Measurements from ENCODE around the gene N4BP2L1.

N4BP2L1 gene

DNA sequence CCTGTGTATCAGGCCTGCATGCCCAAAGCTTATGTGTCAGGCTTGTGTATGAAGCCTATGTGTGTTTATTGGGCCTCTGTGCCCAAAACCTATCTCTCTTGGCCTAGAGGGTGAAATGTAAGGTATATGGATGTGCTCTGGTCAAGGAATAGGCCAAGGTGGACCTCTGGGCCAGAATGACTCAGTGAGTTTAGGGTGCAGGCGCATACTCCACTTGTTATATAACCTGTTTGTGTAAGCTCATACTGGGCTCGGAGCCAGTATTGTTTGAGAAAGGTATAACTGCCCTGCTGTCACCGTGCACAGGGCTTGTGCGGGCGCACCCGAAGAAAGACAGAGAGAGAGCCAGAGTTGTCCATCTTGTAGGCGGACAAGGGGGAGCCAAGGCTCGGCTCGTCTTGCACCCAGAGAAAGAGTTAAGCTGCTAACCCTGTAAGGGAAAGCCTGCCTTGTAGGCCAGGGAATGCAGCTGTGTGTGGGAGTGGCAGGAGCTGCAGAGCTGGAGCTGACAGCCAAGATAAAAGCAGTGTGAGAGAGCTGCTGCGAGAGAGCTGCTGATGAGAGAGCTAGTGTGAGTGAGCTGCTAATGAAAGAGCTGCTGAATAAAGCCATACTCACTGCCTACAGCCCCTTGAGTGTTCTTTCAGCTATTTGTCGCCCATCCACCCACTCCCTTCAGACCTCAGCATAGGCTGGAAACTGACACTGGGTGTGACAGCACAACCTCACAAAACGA lies 43.4 kb upstream of the N4BP2L1 start:
- H2AFZ ChIP-seq (ENCODE audit: low read length), result no peak overlapping the region
- no peaks in the 10 kb centered on the region for H3K27me3 ChIP-seq (replicated peaks; ENCODE audit: insufficient read depth, low read length)
- H3K27ac ChIP-seq (ENCODE audit: low read length), result peak overlapping the region; percentile 100
- peak overlapping the region; percentile 85 for H3K9ac ChIP-seq (ENCODE audit: low read length)
- no peak for TF ChIP-seq EZH2phosphoT487 (IDR thresholded peaks at IDR 0.05; ENCODE audit: low read length)
- TF ChIP-seq, protein P1, sequence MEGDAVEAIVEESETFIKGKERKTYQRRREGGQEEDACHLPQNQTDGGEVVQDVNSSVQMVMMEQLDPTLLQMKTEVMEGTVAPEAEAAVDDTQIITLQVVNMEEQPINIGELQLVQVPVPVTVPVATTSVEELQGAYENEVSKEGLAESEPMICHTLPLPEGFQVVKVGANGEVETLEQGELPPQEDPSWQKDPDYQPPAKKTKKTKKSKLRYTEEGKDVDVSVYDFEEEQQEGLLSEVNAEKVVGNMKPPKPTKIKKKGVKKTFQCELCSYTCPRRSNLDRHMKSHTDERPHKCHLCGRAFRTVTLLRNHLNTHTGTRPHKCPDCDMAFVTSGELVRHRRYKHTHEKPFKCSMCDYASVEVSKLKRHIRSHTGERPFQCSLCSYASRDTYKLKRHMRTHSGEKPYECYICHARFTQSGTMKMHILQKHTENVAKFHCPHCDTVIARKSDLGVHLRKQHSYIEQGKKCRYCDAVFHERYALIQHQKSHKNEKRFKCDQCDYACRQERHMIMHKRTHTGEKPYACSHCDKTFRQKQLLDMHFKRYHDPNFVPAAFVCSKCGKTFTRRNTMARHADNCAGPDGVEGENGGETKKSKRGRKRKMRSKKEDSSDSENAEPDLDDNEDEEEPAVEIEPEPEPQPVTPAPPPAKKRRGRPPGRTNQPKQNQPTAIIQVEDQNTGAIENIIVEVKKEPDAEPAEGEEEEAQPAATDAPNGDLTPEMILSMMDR (IDR thresholded peaks at IDR 0.05; ENCODE audit: low read length), result no peak
- TF ChIP-seq EZH2 (optimal IDR thresholded peaks at IDR 0.05; ENCODE audit: low read depth, low read length), result no peak
- no peaks in the 10 kb centered on the region for H3K79me2 ChIP-seq (ENCODE audit: low read length)
- no peaks in the 10 kb centered on the region for H3K9me2 ChIP-seq (replicated peaks; ENCODE audit: insufficient read depth, low read length)
- no peaks in the 10 kb centered on the region for H3K36me3 ChIP-seq (replicated peaks; ENCODE audit: insufficient read depth, low read length)
- H3K9me3 ChIP-seq (replicated peaks; ENCODE audit: insufficient read depth, low read length), result no peaks in the 10 kb centered on the region
- H3K4me2 ChIP-seq (ENCODE audit: low read depth, low read length), result peak overlapping the region; percentile 71
- peak overlapping the region; percentile 23; the same call in 1 of the 2 replicates for H3K4me3 ChIP-seq (ENCODE audit: low read length)
- H3F3A ChIP-seq (ENCODE audit: insufficient read depth, low read length), result peaks cover 28% of the 10 kb centered on the region
- no peaks in the 10 kb centered on the region for H4K20me1 ChIP-seq (ENCODE audit: insufficient read depth, low read length)
- peaks cover 41% of the 10 kb centered on the region for H3K4me1 ChIP-seq (ENCODE audit: low read length)
- peak; percentile 31 for DNase-seq

DNA sequence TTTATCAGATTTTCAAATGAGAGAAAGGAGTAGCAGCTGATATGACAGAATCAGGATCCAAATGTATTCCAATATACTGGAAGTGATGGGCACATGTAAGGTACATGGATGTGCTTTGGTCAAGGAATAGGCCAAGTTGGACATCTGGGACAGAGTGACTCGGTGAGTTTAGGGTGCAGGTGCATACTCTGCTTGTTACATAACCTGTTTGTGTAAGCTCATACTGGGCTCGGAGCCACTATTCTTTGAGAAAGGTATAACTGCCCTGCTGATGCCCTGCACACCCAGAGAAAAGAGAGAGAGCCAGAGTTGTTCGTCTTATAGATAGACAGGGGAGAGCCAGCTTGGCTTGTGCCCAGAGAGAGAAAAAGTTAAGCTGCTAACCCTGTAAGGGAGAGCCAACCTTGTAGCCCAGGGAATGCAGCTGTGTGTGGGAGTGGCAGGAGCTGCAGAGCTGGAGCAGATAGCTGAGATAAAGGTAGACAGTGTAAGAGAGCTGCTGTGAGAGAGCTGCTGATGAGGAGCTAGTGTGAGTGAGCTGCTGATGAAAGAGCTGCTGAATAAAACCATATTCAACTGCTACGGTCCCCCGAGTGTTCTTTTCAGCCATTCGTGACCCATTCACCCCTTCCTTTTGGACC lies 40.7 kb upstream of the N4BP2L1 start:
- no peak overlapping the region for H2AFZ ChIP-seq (ENCODE audit: low read length)
- TF ChIP-seq EZH2 (optimal IDR thresholded peaks at IDR 0.05; ENCODE audit: low read depth, low read length) (no peak), EZH2phosphoT487 (IDR thresholded peaks at IDR 0.05; ENCODE audit: low read length) (no peak)
- TF ChIP-seq, protein P1 (IDR thresholded peaks at IDR 0.05; ENCODE audit: low read length), result no peak
- H3K79me2 ChIP-seq (ENCODE audit: low read length), result no peaks in the 10 kb centered on the region
- no peak overlapping the region for H3K4me3 ChIP-seq (ENCODE audit: low read length)
- no peaks in the 10 kb centered on the region for H3K9me3 ChIP-seq (replicated peaks; ENCODE audit: insufficient read depth, low read length)
- H3K9ac ChIP-seq (ENCODE audit: low read length), result no peak overlapping the region
- H3K27ac ChIP-seq (ENCODE audit: low read length), result peak overlapping the region; percentile 16; the same call in 1 of the 2 replicates
- H3F3A ChIP-seq (ENCODE audit: insufficient read depth, low read length), result peaks cover 25% of the 10 kb centered on the region
- no peaks in the 10 kb centered on the region for H3K9me2 ChIP-seq (replicated peaks; ENCODE audit: insufficient read depth, low read length)
- H3K27me3 ChIP-seq (replicated peaks; ENCODE audit: insufficient read depth, low read length), result no peaks in the 10 kb centered on the region
- no peak for DNase-seq
- peaks cover 38% of the 10 kb centered on the region for H3K4me1 ChIP-seq (ENCODE audit: low read length)
- no peak overlapping the region for H3K4me2 ChIP-seq (ENCODE audit: low read depth, low read length)
- H3K36me3 ChIP-seq (replicated peaks; ENCODE audit: insufficient read depth, low read length), result no peaks in the 10 kb centered on the region
- H4K20me1 ChIP-seq (ENCODE audit: insufficient read depth, low read length), result no peaks in the 10 kb centered on the region

DNA sequence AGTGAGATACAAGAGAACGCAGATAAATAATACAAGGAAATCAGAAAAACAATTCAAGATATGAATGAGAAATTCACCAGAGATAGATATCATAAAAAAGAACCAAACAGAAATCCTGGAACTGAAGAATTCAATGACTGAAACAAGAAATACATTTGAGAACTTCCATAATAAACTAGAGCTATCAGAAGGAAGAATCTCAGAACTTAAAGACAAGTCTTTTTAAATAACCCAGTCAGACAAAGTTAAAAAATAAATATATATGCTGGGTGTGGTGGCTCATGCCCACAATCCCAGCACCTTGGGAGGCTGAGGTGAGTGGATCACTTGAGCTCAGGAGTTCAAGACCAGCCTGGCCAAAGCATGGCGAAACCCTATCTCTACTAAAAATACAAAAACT lies 28.7 kb upstream of the N4BP2L1 start:
- H3K4me2 ChIP-seq (ENCODE audit: low read depth, low read length), result no peak overlapping the region
- no peak overlapping the region for H3K27ac ChIP-seq (ENCODE audit: low read length)
- no peak overlapping the region for H3K4me3 ChIP-seq (ENCODE audit: low read length)
- no peak for DNase-seq
- no peak for TF ChIP-seq EZH2 (optimal IDR thresholded peaks at IDR 0.05; ENCODE audit: low read depth, low read length)
- TF ChIP-seq, protein P1 (IDR thresholded peaks at IDR 0.05; ENCODE audit: low read length), result no peak
- TF ChIP-seq EZH2phosphoT487 (IDR thresholded peaks at IDR 0.05; ENCODE audit: low read length), result no peak
- H3K9me3 ChIP-seq (replicated peaks; ENCODE audit: insufficient read depth, low read length), result no peaks in the 10 kb centered on the region
- H3K4me1 ChIP-seq (ENCODE audit: low read length), result peaks cover 6% of the 10 kb centered on the region
- H3K36me3 ChIP-seq (replicated peaks; ENCODE audit: insufficient read depth, low read length), result no peaks in the 10 kb centered on the region
- no peaks in the 10 kb centered on the region for H3K27me3 ChIP-seq (replicated peaks; ENCODE audit: insufficient read depth, low read length)
- no peak overlapping the region for H3K9ac ChIP-seq (ENCODE audit: low read length)
- H3F3A ChIP-seq (ENCODE audit: insufficient read depth, low read length), result no peaks in the 10 kb centered on the region
- no peaks in the 10 kb centered on the region for H3K9me2 ChIP-seq (replicated peaks; ENCODE audit: insufficient read depth, low read length)
- H2AFZ ChIP-seq (ENCODE audit: low read length), result no peak overlapping the region
- H4K20me1 ChIP-seq (ENCODE audit: insufficient read depth, low read length), result no peaks in the 10 kb centered on the region
- no peaks in the 10 kb centered on the region for H3K79me2 ChIP-seq (ENCODE audit: low read length)
